Trophoblast cell (in vitro differentiated cells and primary cell): Measurements from ENCODE around the gene UNC45B.
"Not testable (repeated sequence)": the region's sequence is repeated elsewhere in the genome, so short reads cannot be mapped to it uniquely, and the experiment has no call there.

ENCODE experiments used
- DNase-seq, 2 donors: peaks; one replicate each; pipeline ENCODE4 v3.0.0-alpha.2; 2016
- H2AFZ ChIP-seq: 2 replicates; pipeline ENCODE4 v1.6.1; 2013; ENCODE audit warnings: low read length, moderate library complexity, mild to moderate bottlenecking; ENCODE audit not compliant: insufficient read depth, poor library complexity
- H2AK5ac ChIP-seq: 2 replicates; pipeline ENCODE4 v1.6.1; 2013; ENCODE audit warnings: mild to moderate bottlenecking, low read length
- H2BK120ac ChIP-seq: 2 replicates; pipeline ENCODE4 v1.6.1; 2013; ENCODE audit warnings: low read length, mild to moderate bottlenecking, moderate library complexity; ENCODE audit not compliant: insufficient read depth, poor library complexity
- H2BK12ac ChIP-seq: 2 replicates; pipeline ENCODE4 v1.6.1; 2013; ENCODE audit warnings: mild to moderate bottlenecking, low read length, moderate library complexity
- H2BK5ac ChIP-seq: 2 replicates; pipeline ENCODE4 v1.6.1; 2013; ENCODE audit warnings: low read length, low read depth, moderate library complexity, mild to moderate bottlenecking; ENCODE audit not compliant: poor library complexity
- H3K14ac ChIP-seq: 2 replicates; pipeline ENCODE4 v1.6.1; 2013; ENCODE audit warnings: mild to moderate bottlenecking, low read length
- H3K18ac ChIP-seq: 2 replicates; pipeline ENCODE4 v1.6.1; 2013; ENCODE audit warnings: mild to moderate bottlenecking, low read length
- H3K23ac ChIP-seq: 2 replicates; pipeline ENCODE4 v1.6.1; 2013; ENCODE audit warnings: low read length
- H3K27ac ChIP-seq: 2 replicates; pipeline ENCODE4 v1.5.1; 2013; ENCODE audit warnings: low read depth, mild to moderate bottlenecking, inconsistent platforms, low read length, moderate library complexity
- H3K27me3 ChIP-seq: 2 replicates; pipeline ENCODE4 v1.6.1; 2013; ENCODE audit warnings: inconsistent platforms, mild to moderate bottlenecking, low read length, moderate library complexity; ENCODE audit not compliant: insufficient read depth
- H3K36me3 ChIP-seq, 2 experiments: 1 replicate in 1 of 2; 2 replicates in 1 of 2; pipeline ENCODE4 v1.6.1; 2013; ENCODE audit warnings: low read length in 2 of 2, mild to moderate bottlenecking in 2 of 2, moderate library complexity in 1 of 2; ENCODE audit not compliant: insufficient read depth in 2 of 2, control insufficient read depth in 1 of 2
- H3K4ac ChIP-seq: 2 replicates; pipeline ENCODE4 v1.6.1; 2013; ENCODE audit warnings: low read depth, mild to moderate bottlenecking, low read length, moderate library complexity
- H3K4me1 ChIP-seq, 2 experiments: 1 replicate in 1 of 2; 2 replicates in 1 of 2; pipeline ENCODE4 v1.6.1; 2013; ENCODE audit warnings: low read length in 2 of 2, mild to moderate bottlenecking in 2 of 2, moderate library complexity in 1 of 2; ENCODE audit not compliant: insufficient read depth in 2 of 2, control insufficient read depth in 1 of 2
- H3K4me2 ChIP-seq: 2 replicates; pipeline ENCODE4 v1.6.1; 2013; ENCODE audit warnings: inconsistent platforms, mild to moderate bottlenecking, low read length, moderate library complexity
- H3K4me3 ChIP-seq: 2 replicates; pipeline ENCODE4 v1.5.1; 2013; ENCODE audit warnings: mild to moderate bottlenecking, low read depth, low read length, inconsistent platforms
- H3K79me1 ChIP-seq: one replicate; pipeline ENCODE4 v1.6.1; 2013; ENCODE audit warnings: low read length
- H3K79me2 ChIP-seq: 2 replicates; pipeline ENCODE4 v1.6.1; 2013; ENCODE audit warnings: low read length, mild to moderate bottlenecking; ENCODE audit not compliant: control insufficient read depth, insufficient read depth, poor library complexity
- H3K9ac ChIP-seq: 2 replicates; pipeline ENCODE4 v1.6.1; 2013; ENCODE audit warnings: mild to moderate bottlenecking, low read length
- H3K9me3 ChIP-seq: 2 replicates; pipeline ENCODE4 v1.6.1; 2013; ENCODE audit warnings: low read depth, mild to moderate bottlenecking, control low read depth, inconsistent platforms, low read length; ENCODE audit not compliant: insufficient read depth
- H4K12ac ChIP-seq: 2 replicates; pipeline ENCODE4 v1.6.1; 2013; ENCODE audit warnings: low read depth, mild to moderate bottlenecking, low read length, moderate library complexity
- H4K8ac ChIP-seq: 2 replicates; pipeline ENCODE4 v1.6.1; 2013; ENCODE audit warnings: low read depth, mild to moderate bottlenecking, low read length, moderate library complexity
- H4K91ac ChIP-seq: one replicate; pipeline ENCODE4 v1.6.1; 2013; ENCODE audit warnings: low read depth, mild to moderate bottlenecking, low read length, moderate library complexity
- WGBS: extraction: QIAGEN DNeasy Blood & Tissue Kit; methylation state at CpG from one replicate; pipeline ENCODE4 v1.1.7; 2013; ENCODE audit warnings: missing lambda C conversion rate; ENCODE audit not compliant: insufficient read length, insufficient coverage; ENCODE audit errors: extremely low coverage; 5-methylcytosine and 5-hydroxymethylcytosine counted together

The UNC45B gene

GRCh38 chr17:35176897-35177296 is 29.3 kb downstream of the UNC45B start:
- DNase-seq = no peak
- no peak overlapping the region for H2BK120ac ChIP-seq

DNA sequence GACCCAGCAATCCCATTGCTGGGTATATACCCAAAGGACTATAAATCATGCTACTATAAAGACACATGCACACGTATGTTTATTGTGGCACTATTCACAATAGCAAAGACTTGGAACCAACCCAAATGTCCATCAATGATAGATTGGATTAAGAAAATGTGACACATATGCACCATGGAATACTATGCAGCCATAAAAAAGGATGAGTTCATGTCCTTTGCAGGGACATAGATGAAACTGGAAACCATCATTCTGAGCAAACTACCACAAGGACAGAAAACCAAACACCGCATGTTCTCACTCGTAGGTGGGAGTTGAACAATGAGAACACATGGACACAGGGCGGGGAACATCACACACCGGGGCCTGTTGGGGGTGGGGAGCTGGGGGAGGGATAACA is 31.8 kb downstream of the UNC45B start:
- not testable (repeated sequence) for H2BK12ac ChIP-seq, DNase-seq, H3K36me3 ChIP-seq, H3K23ac ChIP-seq, H2BK120ac ChIP-seq, H3K4me1 ChIP-seq, H3K79me2 ChIP-seq, H3K79me1 ChIP-seq, H4K12ac ChIP-seq, H3K27me3 ChIP-seq, H4K91ac ChIP-seq, H3K4me2 ChIP-seq, H3K27ac ChIP-seq, H2AK5ac ChIP-seq, H3K9ac ChIP-seq, H3K18ac ChIP-seq, H2AFZ ChIP-seq, H3K4ac ChIP-seq, H4K8ac ChIP-seq, H3K14ac ChIP-seq, H2BK5ac ChIP-seq, H3K4me3 ChIP-seq, H3K9me3 ChIP-seq
- WGBS = no CpG with 5 or more reads among the region's 5 CpGs

More at GRCh38 chr17:35176897-35177296, 29.3 kb downstream of the UNC45B start:
- Histone ChIP-seq H3K4ac (no peak overlapping the region), H3K9me3 (no peaks in the 10 kb centered on the region), H3K79me2 (no peaks in the 10 kb centered on the region), H3K4me1 (no peaks in the 10 kb centered on the region), H4K12ac (no peak overlapping the region), H4K8ac (no peak overlapping the region), H3K23ac (no peak overlapping the region), H3K36me3 (no peaks in the 10 kb centered on the region), H3K27ac (no peak overlapping the region), H3K18ac (no peak overlapping the region), H2BK5ac (no peak overlapping the region), H2BK12ac (no peak overlapping the region), H3K79me1 (no peaks in the 10 kb centered on the region), H3K9ac (no peak overlapping the region), H3K4me2 (no peak overlapping the region), H2AK5ac (no peak overlapping the region), H3K4me3 (no peak overlapping the region), H3K27me3 (no peaks in the 10 kb centered on the region), H3K14ac (no peak overlapping the region), H2AFZ (no peak overlapping the region), H4K91ac (no peak overlapping the region)
- no CpG with 5 or more reads among the region's 8 CpGs for WGBS

DNA sequence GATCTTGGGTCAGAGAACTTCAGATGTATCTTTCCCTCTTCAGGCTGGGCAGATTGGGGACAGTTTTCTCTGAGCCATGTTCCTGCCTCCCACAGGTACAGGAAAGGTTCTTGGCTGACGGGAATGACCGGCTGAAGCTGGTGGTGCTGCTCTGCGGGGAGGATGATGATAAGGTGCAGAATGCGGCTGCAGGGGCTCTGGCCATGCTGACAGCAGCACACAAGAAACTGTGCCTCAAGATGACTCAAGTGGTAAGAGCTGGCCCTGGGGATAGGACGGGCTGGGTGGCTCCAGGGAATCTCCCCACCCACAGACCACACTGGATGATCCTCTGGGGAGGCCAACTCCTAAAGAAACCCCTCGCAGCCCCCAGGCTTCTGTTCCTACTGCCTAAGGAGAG is 35.7 kb downstream of the UNC45B start:
- Histone ChIP-seq H3K14ac (no peak overlapping the region), H2BK5ac (no peak overlapping the region), H3K27ac (no peak overlapping the region), H3K4me1 (no peaks in the 10 kb centered on the region), H3K79me1 (no peaks in the 10 kb centered on the region), H4K8ac (no peak overlapping the region), H2BK120ac (no peak overlapping the region), H3K36me3 (no peaks in the 10 kb centered on the region), H3K79me2 (no peaks in the 10 kb centered on the region), H3K9me3 (no peaks in the 10 kb centered on the region), H2AFZ (no peak overlapping the region), H3K4me2 (no peak overlapping the region), H4K12ac (no peak overlapping the region), H3K27me3 (no peaks in the 10 kb centered on the region), H3K18ac (no peak overlapping the region), H3K4ac (no peak overlapping the region), H2BK12ac (no peak overlapping the region), H3K23ac (no peak overlapping the region), H4K91ac (no peak overlapping the region), H3K4me3 (no peak overlapping the region), H2AK5ac (no peak overlapping the region), H3K9ac (no peak overlapping the region)
- no peak for DNase-seq
- WGBS = no CpG with 5 or more reads among the region's 6 CpGs

- H2BK120ac ChIP-seq = no peak overlapping the region
Observed at GRCh38 chr17:35184274-35184673, 36.7 kb downstream of the UNC45B start.

More at GRCh38 chr17:35184274-35184673, 36.7 kb downstream of the UNC45B start:
- no peak overlapping the region for H3K4me3 ChIP-seq
- no peak overlapping the region for H2BK5ac ChIP-seq
- no peak overlapping the region for H3K14ac ChIP-seq
- H3K79me2 ChIP-seq = no peaks in the 10 kb centered on the region
- H3K23ac ChIP-seq = no peak overlapping the region
- no CpG with 5 or more reads among the region's 3 CpGs for WGBS
- H4K91ac ChIP-seq = no peak overlapping the region
- no peak overlapping the region for H2BK12ac ChIP-seq
- H4K8ac ChIP-seq = no peak overlapping the region
- H3K79me1 ChIP-seq = no peaks in the 10 kb centered on the region
- no peak overlapping the region for H3K9ac ChIP-seq
- no peaks in the 10 kb centered on the region for H3K4me1 ChIP-seq
- no peak overlapping the region for H2AK5ac ChIP-seq
- H2AFZ ChIP-seq = no peak overlapping the region
- no peak overlapping the region for H3K27ac ChIP-seq
- H3K18ac ChIP-seq = no peak overlapping the region
- DNase-seq = no peak
- no peaks in the 10 kb centered on the region for H3K27me3 ChIP-seq
- no peak overlapping the region for H4K12ac ChIP-seq
- H3K9me3 ChIP-seq = no peaks in the 10 kb centered on the region
- no peak overlapping the region for H3K4me2 ChIP-seq
- H3K4ac ChIP-seq = no peak overlapping the region
- H3K36me3 ChIP-seq = no peaks in the 10 kb centered on the region
